SIG-M5 treated with dmso at 0.1 percent for 504 hours (cell line): ENCODE data around the gene BRICD5.

Experiments
- DNase-seq: peaks from one replicate; lab custom pipeline; 2025; ENCODE audit not compliant: unreplicated experiment; lab: John Stamatoyannopoulos, UW

The BRICD5 gene

DNA sequence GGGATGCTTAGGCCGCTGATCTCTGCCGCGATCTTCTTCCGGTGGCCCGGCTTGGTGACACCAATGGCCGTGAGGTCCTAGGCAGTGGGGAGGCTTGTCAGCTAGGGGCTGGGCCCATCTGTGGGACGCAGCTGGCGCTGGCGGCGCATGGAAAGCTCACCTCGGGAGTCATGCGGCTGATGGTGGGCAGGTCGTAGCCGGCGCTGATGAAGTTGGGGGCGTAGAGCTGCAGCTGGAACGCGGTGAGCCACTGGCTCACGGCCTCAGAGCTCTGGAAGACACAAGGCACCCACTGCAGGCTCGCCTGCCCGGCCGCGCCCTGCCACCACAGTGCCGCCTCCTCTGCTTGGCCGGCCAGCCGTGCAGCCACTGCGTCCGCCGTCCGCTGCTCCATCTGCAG, 27.0 kb downstream of the BRICD5 start:
- DNase-seq = no peak

DNA sequence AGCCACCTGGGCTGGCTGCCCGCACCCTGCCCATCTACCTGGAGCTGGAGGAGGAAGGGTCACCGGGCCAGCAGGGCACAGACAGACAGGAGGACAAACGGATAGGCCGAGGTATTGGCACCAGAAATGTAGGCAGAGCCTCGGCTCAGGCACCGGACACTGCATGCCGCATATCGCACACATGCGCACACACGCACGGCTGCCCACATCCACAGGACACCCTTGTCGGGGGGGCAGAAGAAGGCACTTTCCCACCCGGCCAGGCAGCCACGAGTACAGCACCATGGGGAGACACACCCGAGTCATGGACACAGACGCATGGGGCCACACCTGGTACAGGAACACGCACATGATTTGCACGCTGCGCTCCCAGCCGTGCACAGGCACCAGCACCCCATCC, 28.7 kb downstream of the BRICD5 start:
- DNase-seq = no peak

DNA sequence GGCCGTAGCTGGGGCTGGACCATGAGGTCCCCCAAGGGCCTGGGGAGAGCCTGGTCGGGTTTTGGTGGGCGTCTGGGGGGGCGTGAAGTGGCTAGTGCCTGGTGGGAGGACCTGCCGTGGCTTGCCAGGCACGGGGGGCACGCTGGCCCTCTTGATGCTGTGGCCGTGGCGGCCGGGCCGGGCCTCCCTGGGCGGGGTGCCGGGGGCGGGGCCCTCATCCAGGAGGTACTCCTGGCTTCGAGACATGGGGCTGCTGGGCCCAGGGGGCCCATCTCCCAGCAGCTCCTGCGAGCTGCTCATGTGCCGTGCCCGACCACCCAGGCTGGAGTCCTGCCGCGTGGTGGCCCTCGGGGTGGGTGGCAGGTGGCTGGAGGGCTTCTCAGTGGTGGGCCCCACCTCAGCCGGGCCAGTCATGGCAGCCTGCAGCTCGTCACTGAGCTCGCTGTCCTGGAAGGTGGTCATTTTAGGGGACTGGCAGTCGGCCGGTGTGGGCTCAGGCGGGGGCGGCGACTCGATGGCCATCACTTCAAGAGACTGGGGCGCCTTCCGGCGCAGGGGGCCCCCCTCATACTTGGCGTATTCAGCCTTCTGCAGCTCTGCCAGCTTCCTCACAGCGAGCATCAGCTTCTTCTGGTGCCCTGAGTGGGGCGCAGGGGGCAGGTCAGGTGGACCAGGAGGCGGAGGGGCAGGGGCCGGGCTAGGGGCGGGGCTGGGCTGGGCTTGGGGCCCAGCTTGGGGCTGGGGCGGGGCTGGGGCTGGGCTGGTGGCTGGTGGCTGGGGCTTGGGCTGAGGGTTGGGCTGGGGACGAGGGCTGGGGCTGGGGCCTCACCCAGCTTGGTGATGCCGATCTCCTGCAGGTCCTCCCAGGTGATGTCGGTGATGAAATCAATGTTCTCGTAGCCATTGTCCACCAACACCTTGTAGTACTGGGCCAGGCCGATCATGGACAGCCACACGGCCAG, 29.4 kb downstream of the BRICD5 start:
- no peak for DNase-seq

DNA sequence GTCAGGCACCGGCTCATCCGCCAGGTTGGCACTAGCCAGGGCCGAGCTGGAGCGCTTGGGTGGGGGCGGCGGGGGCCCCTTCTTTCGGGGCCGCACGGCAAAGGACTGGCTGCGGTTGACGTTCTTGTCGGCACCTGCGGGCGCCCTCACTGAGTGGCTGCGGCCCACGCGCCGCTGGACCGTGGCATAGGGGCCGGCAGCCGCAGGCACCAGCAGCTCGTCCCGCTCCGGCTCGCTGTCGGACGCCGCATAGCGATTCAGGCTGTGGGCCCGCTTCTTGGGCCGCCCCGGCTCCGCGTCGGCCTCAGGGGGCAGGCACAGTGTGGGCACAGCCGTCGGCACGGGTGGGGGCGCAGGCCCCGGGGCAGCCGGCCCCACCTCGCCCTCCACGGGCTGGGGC, 30.2 kb downstream of the BRICD5 start:
- DNase-seq = no peak

DNA sequence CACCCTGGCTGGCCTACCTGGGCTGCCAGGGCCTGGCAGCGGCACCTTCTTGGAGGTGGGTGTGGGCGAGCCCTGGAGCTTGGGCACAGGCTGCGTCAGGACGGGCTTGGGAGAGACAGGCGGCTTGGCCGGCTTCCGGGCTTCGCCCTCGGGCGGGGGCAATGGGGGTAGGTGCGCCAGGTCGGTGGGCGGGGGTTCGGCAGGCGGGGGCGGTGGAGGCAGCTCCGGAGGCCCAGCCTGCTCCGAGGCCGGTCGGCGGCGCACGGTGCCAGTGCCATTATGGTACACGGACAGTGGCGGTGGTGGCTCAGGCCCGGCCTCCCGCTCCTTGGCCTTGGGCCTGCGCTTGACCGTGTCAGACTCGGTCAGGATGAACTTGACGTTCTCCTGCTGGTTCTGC, 31.1 kb downstream of the BRICD5 start:
- DNase-seq = no peak

DNA sequence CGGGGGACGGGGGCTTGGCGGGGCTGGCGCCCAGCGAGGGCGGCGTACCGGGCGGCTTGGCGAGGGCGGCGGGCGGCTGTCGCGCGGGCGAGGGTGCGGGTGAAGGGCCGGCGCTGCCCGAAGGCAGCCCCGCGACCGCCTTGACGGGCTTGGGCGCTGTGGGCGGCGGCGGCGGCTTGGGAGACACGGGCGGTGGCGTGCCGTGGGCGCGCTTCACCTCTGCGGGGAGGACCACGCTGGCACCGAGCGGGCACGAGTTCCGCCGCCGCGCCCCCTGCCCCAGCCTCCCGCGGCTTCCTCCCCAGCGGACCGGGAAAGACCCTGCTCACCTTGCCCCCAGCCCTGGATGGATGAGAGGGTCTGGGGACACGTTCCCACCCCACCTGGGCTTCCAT, 31.6 kb downstream of the BRICD5 start:
- no peak for DNase-seq

DNA sequence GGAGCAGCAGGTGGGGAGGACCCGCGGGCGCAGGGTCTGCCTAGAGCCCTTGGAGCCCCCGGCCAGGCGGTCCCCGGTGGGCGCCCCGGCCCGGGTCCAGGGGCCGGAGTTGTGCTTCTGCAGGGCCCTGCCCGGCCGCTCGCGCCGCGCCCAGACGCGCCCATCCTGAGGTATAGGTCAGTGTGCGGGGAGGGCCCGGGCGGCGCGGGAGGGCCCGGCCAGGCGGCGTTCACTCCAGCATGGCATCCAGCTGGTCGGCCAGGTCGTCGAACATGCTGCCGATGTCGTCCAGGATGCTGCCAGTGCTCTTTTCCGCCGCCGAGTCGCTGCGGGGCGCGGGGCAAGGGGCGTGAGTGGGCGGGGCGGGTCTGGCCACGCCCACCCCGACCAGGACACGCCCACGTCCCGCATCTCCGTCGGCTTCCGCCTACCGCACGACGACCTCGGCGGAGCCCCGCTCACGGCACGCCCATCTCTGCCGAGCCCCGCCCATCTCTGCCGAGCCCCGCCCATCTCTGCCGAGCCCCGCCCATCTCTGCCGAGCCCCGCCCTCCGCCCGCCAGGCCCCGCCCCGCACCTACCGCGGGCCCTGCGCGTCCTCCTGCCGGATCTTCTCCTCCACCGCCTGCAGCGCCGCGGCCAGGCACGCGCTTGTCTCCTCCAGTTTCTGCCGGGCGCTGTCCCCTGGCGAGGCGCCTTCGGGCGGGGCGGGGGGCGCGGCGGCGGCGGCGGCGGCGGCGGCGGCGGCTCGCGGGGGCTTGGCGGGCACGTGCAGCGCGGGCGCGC, 32.1 kb downstream of the BRICD5 start:
- no peak for DNase-seq

DNA sequence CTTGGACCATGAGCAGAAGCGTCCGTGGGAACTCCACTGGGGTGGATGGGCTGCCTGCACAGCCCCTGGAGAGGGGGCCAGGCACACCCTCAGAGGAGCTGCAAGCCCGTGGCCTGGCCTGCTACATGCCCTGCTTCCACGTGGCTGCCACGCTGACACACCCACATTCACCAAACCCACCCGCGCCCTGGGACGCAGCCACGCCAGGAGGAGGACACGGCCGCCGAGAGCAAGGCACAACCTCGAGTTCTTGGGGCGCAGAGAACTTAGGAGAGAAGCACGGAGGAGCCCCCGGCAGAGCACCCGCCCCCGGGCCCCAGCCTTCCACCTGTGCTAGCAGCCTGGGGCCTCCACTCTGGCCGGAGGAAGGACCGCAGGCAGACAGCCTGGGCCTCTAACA, 33.1 kb downstream of the BRICD5 start:
- no peak for DNase-seq

DNA sequence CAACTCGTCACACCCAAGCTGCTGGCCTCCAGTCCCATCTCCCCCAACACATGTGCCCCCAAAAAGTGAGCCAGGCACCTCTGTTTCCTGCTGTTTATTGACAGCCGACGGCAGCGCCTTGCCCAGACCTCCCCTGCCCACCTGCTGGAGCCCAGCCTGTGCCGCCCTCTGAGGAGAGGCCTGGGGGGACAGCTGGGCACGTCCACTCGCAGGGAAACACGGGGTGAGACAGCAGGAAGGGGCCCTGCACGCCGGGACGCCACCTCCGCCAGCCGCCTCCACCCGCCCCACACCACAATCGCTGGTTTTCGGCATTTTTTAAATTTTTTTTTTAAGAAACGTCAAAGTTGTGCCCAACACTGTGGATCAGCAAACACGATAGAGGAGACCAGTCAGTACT, 33.6 kb downstream of the BRICD5 start:
- no peak for DNase-seq

DNA sequence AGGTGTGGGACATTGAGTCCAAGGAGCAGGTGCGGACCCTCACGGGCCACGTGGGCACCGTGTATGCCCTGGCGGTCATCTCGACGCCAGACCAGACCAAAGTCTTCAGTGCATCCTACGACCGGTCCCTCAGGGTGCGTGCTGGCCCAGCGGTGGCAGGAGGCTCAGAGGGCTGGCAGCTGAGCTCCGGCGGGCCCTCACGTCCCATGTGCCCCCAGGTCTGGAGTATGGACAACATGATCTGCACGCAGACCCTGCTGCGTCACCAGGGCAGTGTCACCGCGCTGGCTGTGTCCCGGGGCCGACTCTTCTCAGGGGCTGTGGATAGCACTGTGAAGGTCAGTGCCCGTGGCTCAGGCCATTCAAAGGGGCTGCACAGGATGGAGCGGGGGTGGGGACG, 34.6 kb downstream of the BRICD5 start:
- DNase-seq = no peak

DNA sequence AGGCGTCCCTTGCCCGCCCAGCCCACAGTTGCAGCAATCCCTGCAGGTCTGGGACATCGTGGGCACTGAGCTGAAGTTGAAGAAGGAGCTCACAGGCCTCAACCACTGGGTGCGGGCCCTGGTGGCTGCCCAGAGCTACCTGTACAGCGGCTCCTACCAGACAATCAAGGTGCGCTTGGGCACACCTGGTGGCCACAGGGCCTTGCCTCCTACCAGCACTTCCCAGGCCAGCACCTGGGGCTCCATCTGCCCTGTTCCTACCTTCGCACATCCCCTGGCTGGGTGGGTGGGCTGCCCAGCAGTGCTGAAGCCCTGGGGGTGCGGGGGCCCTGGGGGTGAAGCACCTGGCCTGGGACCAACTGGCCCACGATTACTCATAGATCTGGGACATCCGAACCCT, 35.2 kb downstream of the BRICD5 start:
- DNase-seq = no peak

DNA sequence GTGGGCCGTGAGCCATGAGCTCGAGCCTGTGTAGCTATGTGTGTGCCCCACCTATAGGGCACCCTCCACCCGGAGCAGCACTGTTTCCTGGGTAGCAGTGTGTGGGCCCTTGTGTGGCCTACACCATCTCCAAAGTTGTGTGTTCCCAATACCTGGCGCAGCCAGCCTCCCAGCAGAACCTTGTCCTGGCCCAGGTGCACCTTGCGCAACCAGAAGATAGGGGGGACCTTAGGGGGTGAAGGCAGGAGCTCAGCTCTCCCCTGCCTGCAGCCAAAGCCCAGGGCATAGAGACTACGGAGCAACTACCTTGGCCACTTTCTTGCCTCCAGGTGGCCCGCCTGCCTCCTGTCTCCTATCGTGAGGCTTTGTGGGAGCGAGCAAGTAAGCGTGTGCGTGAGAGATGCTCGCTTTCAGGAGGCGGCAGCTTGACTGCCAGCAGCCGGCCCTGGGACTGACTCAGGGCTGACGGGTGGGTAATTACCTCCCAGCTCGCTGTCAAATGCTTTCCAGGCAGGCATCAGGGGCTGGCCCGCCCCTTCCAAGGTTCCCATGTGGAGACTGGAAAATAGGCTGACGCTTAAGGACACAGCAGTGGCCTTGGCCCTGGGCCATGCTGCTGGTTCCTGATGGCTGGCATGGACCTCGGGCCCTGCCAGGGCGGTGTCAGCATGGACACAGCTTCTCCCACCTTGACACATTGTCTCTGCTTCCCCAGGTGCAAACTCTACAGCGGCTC, 36.1 kb downstream of the BRICD5 start:
- no peak for DNase-seq

DNA sequence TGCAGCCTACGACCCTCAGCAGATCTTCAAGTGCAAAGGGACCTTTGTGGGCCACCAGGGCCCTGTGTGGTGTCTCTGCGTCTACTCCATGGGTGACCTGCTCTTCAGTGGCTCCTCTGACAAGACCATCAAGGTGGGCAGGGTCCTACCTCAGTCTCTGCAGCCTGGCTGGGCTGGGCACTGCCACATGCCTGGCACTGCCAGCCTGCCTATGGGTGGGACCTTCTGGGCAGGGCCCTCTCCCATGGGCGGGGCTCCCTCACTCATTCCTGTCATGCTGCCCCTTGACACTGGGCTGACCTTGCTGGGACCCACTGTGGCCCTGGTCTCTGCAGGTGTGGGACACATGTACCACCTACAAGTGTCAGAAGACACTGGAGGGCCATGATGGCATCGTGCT, 36.7 kb downstream of the BRICD5 start:
- DNase-seq = no peak

DNA sequence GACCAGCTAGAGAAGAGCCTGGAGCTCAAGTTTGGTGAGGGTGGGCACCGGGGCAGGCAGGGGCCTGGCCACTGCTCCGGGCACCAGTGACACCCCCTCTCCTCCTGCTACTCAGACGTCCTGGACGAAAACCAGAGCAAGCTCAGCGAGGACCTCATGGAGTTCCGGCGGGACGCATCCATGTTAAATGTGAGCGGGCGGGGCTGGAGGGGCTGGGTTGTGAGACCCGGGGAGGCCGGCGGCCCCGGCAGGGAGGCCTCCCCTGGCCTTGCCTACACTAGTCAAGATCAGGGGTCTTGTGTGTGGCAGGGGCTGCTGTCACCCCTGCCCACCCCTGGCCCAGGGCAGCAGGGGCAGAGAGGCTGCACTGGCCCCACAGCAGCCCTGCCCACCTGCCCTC, 37.3 kb downstream of the BRICD5 start:
- DNase-seq = no peak

DNA sequence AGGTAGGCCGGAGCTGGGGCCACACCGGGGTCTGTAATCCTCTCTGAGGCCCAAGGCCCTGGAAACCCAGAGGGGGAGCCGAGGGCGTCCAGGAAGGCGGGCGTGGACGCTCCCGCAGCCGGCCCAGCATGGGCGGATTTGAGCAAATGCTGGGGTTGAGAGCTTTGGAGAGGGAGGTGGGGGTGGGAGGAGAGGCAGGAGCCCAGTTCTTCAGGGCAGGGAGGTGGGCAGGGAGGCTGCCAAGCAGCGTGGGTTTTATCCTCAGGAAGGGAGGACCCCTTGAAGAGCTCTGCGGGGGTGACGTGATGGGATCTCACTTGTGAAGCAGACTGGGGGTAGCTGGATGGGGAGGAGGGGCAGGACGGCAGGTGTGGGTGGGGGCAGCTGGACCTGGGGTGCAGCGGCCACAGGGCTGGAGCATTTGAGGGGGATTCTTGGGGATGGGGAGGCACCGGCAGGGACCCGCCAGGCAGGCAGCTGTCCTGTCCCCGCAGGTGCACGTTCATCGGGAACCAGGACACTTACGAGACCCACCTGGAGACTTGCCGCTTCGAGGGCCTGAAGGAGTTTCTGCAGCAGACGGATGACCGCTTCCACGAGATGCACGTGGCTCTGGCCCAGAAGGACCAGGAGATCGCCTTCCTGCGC, 37.9 kb downstream of the BRICD5 start:
- DNase-seq = no peak

DNA sequence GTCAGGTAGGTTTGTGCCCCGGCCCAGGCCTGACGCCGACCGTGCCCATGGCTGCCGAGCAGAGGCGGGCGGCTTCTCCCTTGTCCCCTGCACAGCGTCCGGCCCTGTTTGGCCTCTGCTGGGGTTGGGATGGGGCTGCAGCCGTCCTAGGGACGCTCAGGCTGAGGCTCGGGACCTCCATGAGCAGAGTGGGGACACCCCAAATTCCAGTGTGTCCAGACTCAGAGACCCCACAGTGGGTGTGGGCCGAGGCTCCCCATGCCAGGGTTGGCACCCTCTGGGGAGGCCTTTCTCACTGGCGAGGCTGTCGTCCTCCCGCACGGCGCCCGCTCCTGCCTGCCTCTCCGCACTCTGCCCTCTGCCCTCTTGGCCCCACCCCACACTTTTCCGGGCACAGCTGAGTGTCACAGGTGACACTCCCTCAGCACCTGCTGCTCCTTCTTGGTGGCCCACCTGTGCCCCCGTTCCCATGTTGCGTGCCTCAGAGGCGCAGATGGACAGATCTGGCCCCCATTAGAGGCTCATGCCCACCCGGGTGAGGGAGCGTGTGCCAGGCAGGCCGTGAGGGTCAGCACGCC, 39.0 kb downstream of the BRICD5 start:
- no peak for DNase-seq

DNA sequence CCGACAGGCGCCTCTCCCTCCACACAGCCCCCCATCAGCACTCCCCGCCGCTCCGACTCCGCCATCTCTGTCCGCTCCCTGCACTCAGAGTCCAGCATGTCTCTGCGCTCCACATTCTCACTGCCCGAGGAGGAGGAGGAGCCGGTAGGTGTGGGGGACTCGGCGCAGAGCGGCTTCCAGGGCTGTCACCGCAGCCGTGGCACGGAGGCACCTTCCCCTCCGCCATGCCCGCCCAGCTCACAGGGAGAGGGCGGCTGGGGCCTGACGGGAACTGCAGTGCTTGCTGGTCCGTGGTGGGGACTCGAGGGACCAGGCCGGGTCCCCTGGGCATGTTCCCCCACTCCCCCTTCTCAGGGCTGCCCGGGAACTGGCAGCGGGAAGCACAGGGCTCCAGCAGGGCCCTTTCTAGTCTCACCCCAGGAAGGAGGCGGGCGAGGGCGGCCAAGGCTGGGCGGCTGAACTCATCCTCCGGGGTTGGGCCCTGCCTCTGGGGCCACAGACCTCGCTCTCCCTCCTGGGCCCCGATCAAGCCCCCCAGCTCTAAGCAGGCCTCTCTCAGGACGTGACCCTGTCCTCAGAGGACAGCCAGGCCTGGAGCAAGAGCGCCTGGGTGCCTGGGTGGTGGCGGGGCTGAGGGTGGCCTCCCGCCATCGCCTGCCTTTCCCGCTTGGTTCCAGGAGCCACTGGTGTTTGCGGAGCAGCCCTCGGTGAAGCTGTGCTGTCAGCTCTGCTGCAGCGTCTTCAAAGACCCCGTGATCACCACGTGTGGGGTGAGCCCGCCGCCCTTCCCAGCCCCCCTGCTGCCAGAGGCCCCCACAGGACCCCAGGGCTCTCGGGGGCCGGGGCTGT, 39.9 kb downstream of the BRICD5 start:
- DNase-seq = no peak

DNA sequence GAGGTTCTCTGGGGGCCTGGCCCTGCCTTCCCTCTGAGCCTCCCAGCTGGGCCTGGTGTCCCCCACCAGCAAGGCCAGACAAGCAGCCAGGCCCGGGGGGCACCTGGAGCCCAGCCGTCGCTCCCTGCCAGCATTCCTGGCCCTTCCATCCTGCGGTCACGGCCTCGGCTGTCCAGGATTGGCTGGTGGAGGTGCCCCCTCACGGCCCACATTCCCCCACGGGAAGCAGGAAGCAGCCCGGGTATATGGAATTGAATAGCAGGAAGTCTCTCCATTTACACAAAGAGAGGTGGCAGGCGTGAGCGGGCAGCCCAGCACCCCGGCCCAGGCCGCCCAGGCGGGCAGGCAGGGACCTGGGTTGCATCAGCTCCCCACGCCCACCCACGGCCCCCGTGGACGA, 40.6 kb downstream of the BRICD5 start:
- no peak for DNase-seq

DNA sequence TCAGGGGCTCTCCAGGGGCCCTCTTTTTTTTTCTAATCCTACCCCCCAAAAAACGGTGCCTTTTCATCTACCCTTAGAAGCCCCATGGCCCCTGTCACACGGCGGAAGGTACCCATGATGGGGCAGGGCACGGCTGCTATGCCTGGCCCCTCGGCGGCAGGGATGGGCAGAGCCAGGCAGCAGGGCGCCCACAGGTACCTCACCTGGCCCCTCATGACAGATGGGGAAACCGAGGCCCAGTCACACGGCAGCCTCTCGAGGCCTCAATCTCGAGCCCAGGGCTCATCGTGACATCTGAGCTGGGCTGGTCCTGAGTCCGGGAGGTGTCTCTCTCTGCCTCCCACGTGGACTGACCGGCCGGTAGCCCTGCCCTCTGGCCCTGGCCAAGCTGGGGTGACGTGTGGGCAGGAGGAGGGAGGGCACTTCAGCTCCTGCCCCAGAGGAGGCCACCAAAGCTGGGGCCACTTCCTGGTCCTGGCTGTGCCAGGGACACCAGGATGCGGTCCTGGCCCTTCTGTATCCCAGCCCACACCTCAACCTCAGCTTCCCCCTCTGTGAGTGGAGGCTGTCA, 43.5 kb downstream of the BRICD5 start:
- no peak for DNase-seq
